GM10248 (cell line): ENCODE results near the gene NUDT16L1.

Source experiments
- CTCF ChIA-PET: fragments of 300-600 bp; sonication (Branson Sonifier 250); formaldehyde crosslinking; extraction: SDS; loops from one replicate; lab custom pipeline; 2021; ENCODE audit warnings: antibody characterized with exemption; lab: Yijun Ruan, JAX
- POLR2A ChIA-PET: fragments of 350-650 bp; sonication (Branson Sonifier 250); formaldehyde crosslinking; extraction: SDS; loops from one replicate; lab custom pipeline; 2020; ENCODE audit warnings: antibody characterized with exemption; lab: Yijun Ruan, JAX
- DNase-seq: peaks from one replicate; pipeline ENCODE4 v3.0.0; 2012; ENCODE audit errors: extremely low spot score
- TF ChIP-seq, protein P1 (sequence below): IDR thresholded peaks from 2 replicates; pipeline ENCODE4 v1.5.1; 2012; ENCODE audit warnings: mild to moderate bottlenecking, low read depth; ENCODE audit errors: extremely low read depth, missing control alignments, control extremely low read depth

The NUDT16L1 gene

DNA sequence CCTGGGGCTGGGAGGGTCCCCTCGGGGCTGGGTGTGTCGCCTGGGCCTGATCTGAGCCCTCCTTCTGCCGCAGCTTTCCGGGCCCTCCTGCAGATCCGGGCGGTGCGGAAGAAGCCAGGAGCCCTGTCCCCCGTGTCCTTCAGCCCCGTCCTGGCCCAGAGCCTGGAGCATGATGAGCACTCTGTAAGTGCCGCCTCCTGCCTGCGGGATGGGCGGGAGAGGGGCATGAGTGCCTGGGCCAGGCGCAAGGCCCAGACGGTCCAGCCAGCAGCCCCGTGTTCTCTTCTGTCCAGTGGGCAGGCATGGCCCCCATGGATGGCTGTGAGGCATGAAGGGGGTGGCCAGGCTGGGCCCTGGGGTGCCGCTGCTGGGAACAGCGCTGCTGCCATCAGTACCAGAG, 16.0 kb upstream of the NUDT16L1 start:
- no peak for DNase-seq
- POLR2A ChIA-PET, result no interaction called here
- CTCF ChIA-PET, result interaction anchor here (2.1 kb wide), 1 partner anchor 27 kb away, joined by 11 read pairs; no protein-coding TSS in a partner anchor
- TF ChIP-seq, protein P1, sequence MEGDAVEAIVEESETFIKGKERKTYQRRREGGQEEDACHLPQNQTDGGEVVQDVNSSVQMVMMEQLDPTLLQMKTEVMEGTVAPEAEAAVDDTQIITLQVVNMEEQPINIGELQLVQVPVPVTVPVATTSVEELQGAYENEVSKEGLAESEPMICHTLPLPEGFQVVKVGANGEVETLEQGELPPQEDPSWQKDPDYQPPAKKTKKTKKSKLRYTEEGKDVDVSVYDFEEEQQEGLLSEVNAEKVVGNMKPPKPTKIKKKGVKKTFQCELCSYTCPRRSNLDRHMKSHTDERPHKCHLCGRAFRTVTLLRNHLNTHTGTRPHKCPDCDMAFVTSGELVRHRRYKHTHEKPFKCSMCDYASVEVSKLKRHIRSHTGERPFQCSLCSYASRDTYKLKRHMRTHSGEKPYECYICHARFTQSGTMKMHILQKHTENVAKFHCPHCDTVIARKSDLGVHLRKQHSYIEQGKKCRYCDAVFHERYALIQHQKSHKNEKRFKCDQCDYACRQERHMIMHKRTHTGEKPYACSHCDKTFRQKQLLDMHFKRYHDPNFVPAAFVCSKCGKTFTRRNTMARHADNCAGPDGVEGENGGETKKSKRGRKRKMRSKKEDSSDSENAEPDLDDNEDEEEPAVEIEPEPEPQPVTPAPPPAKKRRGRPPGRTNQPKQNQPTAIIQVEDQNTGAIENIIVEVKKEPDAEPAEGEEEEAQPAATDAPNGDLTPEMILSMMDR, result no peak

DNA sequence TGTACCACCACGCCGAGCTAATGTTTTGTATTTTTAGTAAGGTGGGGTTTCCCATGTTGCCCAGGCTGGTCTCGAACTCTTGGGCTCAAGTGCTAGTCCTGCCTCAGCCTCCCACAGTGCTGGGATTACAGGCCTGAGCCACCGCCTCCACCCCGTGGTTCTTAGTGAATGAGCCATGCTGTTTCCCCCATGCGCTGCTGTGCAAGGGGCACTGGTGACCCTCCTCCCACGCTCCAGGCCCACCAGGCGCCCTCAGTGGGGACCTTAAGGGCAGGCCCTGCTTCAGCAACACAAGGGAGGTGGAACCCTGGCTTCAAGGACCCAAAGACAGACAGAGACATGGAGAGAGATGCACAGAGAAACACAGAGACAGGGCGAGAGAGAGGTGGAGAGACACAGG, 15.4 kb upstream of the NUDT16L1 start:
- ChIA-PET POLR2A (no interaction called here), CTCF (interaction anchor here (2.1 kb wide), 1 partner anchor 27 kb away, joined by 11 read pairs; no protein-coding TSS in a partner anchor)
- TF ChIP-seq, protein P1, result no peak
- DNase-seq, result no peak

DNA sequence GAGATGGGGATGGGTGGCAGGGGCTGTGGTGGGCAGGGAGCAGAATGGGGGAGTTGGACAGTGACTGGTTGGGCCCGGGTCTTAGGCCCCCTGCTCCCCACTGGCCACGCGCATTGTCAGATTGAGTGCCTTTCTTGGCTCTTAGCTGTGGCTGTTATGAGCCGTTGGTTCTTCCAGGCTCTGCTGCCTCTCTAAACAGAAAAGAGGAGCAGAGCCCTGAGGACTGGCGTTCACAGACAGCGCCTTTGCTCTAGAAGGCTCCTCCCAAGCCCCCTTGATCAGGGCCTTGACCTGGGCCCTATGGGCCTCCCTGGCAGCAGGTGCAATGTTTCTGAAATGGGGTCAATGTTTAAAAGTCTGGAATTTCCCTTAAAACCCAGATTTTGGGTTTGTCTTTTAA, 14.8 kb upstream of the NUDT16L1 start:
- no peak for DNase-seq
- TF ChIP-seq, protein P1, result no peak
- CTCF ChIA-PET, result no interaction called here
- POLR2A ChIA-PET, result no interaction called here

DNA sequence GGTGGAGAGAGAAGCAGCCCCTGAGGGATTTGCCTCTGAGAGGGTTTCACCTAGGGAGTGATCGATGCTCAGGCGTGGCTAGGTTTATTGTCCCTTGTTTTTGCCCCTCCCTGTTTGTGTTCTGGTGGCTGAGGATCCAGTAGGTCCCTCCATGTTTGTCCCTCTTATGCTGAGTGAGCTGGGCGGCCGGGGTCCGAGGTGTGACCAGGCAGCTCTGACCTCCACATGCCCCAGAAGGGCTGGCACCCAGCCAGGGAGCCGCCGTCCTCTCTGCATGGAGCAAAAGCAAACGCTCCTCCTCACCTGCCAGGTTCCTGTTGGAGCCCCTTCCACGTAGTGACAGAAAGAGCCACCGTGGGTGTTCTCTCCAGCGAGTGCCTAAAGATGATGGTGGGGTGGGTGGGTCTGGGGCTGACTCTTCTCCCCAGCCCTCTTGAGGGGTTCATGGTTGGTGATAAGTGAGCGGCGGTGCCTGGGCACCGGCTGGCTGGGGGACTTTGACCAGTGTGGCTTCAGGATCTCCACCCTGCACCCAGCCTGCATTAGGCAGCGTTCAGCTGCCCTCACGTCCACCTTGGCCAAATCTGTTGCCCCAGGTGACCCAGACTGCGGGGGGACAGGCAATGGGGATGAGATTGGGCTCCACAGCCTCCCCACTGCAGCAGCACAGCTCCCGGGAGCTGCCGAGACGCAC, 14.1 kb upstream of the NUDT16L1 start:
- POLR2A ChIA-PET, result no interaction called here
- TF ChIP-seq, protein P1, result no peak
- CTCF ChIA-PET, result interaction anchor here (1.0 kb wide), 1 partner anchor 10 kb away, joined by 3 read pairs; no protein-coding TSS in a partner anchor
- no peak for DNase-seq

DNA sequence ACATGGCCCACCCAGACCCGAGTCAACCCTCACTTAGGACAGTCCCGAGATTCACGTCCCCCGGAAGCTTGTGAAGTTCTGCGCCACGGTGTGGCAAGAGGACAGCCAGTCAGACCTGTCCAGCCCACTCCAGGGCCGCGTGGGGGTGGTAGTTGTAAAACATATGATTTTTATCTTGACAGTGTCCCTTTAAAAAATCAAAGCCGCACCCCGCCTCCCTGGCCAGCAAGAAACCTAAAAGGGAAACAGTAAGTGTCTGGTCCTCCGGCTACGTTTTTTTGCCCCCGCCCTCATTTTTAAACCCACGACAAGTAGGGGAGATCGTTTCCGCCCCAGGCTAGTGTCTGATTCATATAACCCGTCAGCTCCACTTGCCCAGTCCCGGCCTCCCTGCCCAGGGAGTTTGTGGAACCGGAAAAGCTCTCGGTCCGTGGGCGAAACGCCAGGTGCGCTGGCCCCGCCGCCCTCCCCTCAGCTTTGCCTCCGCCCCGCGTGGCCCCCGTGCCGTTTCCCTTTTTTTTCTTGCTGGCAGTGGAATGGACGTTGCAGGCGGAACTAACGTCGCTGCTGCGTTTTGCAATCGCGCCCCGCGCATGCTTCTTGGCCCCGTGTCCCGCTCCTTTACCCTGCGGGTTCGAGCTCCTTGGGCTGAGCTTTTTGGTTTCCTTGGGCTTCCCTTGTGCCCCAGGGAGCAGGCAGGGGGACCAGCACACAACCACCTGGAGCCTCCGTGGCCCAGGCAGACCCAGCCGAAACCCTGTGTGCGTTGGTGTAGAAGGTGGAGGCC, 13.3 kb upstream of the NUDT16L1 start:
- DNase-seq, result no peak
- TF ChIP-seq, protein P1, result no peak
- ChIA-PET CTCF (interaction anchor here (0.9 to 1.6 kb wide), 5 partner anchors 10 to 64 kb away, joined by 3 to 4 read pairs (median 3); no protein-coding TSS in a partner anchor), POLR2A (no interaction called here)

DNA sequence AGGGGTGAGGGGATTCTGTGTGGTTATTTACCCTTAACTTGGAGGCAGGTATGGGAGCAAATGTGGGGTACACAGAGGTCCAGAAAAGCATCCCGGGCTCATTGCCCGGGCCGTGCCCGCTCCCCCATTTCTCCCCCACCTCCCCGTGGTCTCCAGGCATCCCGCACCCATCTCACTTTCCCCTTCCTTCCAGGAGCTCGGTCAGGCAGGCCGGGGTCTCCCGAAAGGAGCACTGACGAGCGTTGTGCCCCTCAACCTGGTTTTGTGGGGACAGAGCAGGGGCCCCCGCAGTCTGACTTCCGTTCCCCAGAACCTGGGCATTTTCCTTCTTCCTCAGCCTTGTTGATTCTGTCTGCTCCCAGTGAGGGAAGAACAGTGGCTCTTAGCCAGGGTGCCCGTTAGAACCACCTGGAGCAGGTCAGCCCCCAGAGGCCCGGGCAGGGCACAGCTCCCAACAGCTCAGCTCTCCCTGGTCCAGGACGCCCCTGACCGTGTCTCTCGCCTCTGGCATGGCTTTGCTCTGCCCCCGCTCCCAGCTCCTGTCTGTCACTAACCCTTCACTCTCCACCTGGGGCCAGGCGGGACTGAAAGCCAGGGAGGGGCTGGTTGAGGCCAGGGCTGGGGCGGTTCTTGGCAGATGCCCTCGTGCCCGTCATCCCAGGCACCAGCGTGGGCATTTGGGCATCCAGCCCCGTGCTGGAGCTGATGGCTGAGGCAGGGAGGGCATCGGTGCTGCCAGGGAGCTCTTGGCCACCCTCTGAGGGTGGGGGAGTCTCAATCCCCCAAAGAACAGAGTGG, 12.5 kb upstream of the NUDT16L1 start:
- no peak for DNase-seq
- TF ChIP-seq, protein P1, result no peak
- ChIA-PET CTCF (interaction anchor here (0.9 to 1.6 kb wide), 6 partner anchors 10 to 63 kb away, joined by 3 to 4 read pairs (median 3); no protein-coding TSS in a partner anchor), POLR2A (no interaction called here)
